Measurements from ENCODE around the gene GRID2IP. TPM values are rescaled to one million over a fixed set of nuclear protein-coding genes. Genes with fewer than 3 reads are reported as not detected.

The GRID2IP gene
- total and polyA plus RNA-seq, 10 of the 15 experiments (the other 5 are each of a cell fraction or from before 2014, with no cell fraction given), result not detected

DNA sequence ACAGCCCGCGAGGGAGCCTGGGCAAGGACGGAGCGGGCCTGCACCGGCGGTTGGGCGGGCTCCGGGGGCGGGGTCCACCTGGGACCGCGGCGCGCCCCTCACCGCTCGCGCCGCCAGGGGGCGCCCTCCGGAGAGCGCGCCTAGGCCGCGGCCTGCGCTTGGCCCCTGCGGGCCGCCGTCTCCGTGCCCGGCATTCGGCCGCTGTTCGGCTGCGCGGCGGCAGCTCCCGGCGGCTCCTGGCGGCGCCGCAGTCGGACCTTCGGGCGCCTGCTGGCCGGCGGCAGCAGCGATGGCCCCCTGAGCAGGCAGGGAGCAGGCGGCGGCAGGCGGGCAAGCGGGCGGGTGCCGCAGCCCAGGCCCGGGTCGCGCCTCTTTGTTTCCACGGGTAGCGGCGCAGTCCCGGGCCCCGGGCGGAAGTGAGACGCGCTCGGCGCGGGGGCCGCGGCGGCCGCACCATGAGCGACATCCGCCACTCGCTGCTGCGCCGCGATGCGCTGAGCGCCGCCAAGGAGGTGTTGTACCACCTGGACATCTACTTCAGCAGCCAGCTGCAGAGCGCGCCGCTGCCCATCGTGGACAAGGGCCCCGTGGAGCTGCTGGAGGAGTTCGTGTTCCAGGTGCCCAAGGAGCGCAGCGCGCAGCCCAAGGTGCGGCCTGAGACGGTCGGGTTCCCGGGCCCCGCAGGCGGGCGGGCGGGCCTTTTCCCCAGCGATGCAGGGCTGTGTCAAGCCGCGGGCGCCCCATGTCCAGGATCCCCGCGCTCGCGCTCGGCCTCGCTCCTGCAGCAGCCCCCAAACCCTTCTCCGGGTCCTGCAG, 38.8 kb upstream of the GRID2IP start, which contains the start of gene INTS15 (continued):
- TF ChIP-seq, protein P1, sequence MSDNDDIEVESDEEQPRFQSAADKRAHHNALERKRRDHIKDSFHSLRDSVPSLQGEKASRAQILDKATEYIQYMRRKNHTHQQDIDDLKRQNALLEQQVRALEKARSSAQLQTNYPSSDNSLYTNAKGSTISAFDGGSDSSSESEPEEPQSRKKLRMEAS (IDR thresholded peaks at IDR 0.05; ENCODE audit: low read depth, low read length), result peak; percentile 51; the same call in 1 of the 2 replicates
- TF ChIP-seq BHLHE40 (IDR thresholded peaks at IDR 0.05; ENCODE audit: borderline replicate concordance in 1 of 2, low read depth in 2 of 2, low read length in 1 of 2), result peak; percentile 51 to 84; a peak in 3 of 4 replicates
- no peak for TF ChIP-seq IKZF2 (IDR thresholded peaks at IDR 0.05)
- no peak for TF ChIP-seq HDGF (IDR thresholded peaks at IDR 0.05)
- TF ChIP-seq CREB1 (IDR thresholded peaks at IDR 0.05; ENCODE audit: low read depth), result peak; percentile 18; the same call in 1 of the 2 replicates
- no peak for TF ChIP-seq IRF4 (IDR thresholded peaks at IDR 0.05; ENCODE audit: low read depth, low read length)
- no peak for TF ChIP-seq EZH2 (IDR thresholded peaks at IDR 0.05; ENCODE audit: borderline replicate concordance, control insufficient read depth, low read depth, low read length)
- TF ChIP-seq NFXL1 (IDR thresholded peaks at IDR 0.05; ENCODE audit: borderline replicate concordance), result no peak; the same call in 1 of the 2 replicates
- peak; percentile 77 for TF ChIP-seq ZSCAN29 (IDR thresholded peaks at IDR 0.05)
- peak; percentile 97 for TF ChIP-seq TAF1 (IDR thresholded peaks at IDR 0.05; ENCODE audit: borderline replicate concordance, low read depth, low read length)
- TF ChIP-seq GATAD2B (conservative IDR thresholded peaks at IDR 0.05; ENCODE audit: low read depth), result peak; percentile 99
- TF ChIP-seq ZNF384 (IDR thresholded peaks at IDR 0.05; ENCODE audit: borderline replicate concordance, low read depth, low read length), result no peak
- no peak for TF ChIP-seq NR2C2 (IDR thresholded peaks at IDR 0.05; ENCODE audit: borderline replicate concordance, control insufficient read depth, insufficient read length, low read depth)
- no peak for TF ChIP-seq CBFB (IDR thresholded peaks at IDR 0.05; ENCODE audit: low read depth)
- TF ChIP-seq PML (IDR thresholded peaks at IDR 0.05; ENCODE audit: low read length), result peak; percentile 32; the same call in 1 of the 2 replicates
- TF ChIP-seq ZNF217 (IDR thresholded peaks at IDR 0.05), result peak; percentile 88
- TF ChIP-seq TCF12 (IDR thresholded peaks at IDR 0.05; ENCODE audit: low read depth, low read length), result peak; percentile 56
- peak; percentile 94 for TF ChIP-seq DPF2 (IDR thresholded peaks at IDR 0.05)
- no peak for TF ChIP-seq SMAD5 (IDR thresholded peaks at IDR 0.05; ENCODE audit: low read depth)
- TF ChIP-seq, protein P2, sequence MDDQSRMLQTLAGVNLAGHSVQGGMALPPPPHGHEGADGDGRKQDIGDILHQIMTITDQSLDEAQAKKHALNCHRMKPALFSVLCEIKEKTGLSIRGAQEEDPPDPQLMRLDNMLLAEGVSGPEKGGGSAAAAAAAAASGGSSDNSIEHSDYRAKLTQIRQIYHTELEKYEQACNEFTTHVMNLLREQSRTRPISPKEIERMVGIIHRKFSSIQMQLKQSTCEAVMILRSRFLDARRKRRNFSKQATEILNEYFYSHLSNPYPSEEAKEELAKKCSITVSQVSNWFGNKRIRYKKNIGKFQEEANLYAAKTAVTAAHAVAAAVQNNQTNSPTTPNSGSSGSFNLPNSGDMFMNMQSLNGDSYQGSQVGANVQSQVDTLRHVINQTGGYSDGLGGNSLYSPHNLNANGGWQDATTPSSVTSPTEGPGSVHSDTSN (IDR thresholded peaks at IDR 0.05; ENCODE audit: insufficient replicate concordance, low read depth, low read length), result peak; percentile 9
- TF ChIP-seq, protein P3, sequence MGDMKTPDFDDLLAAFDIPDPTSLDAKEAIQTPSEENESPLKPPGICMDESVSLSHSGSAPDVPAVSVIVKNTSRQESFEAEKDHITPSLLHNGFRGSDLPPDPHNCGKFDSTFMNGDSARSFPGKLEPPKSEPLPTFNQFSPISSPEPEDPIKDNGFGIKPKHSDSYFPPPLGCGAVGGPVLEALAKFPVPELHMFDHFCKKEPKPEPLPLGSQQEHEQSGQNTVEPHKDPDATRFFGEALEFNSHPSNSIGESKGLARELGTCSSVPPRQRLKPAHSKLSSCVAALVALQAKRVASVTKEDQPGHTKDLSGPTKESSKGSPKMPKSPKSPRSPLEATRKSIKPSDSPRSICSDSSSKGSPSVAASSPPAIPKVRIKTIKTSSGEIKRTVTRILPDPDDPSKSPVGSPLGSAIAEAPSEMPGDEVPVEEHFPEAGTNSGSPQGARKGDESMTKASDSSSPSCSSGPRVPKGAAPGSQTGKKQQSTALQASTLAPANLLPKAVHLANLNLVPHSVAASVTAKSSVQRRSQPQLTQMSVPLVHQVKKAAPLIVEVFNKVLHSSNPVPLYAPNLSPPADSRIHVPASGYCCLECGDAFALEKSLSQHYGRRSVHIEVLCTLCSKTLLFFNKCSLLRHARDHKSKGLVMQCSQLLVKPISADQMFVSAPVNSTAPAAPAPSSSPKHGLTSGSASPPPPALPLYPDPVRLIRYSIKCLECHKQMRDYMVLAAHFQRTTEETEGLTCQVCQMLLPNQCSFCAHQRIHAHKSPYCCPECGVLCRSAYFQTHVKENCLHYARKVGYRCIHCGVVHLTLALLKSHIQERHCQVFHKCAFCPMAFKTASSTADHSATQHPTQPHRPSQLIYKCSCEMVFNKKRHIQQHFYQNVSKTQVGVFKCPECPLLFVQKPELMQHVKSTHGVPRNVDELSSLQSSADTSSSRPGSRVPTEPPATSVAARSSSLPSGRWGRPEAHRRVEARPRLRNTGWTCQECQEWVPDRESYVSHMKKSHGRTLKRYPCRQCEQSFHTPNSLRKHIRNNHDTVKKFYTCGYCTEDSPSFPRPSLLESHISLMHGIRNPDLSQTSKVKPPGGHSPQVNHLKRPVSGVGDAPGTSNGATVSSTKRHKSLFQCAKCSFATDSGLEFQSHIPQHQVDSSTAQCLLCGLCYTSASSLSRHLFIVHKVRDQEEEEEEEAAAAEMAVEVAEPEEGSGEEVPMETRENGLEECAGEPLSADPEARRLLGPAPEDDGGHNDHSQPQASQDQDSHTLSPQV (IDR thresholded peaks at IDR 0.05), result peak; percentile 76; the same call in 1 of the 2 replicates
- TF ChIP-seq, protein P4, sequence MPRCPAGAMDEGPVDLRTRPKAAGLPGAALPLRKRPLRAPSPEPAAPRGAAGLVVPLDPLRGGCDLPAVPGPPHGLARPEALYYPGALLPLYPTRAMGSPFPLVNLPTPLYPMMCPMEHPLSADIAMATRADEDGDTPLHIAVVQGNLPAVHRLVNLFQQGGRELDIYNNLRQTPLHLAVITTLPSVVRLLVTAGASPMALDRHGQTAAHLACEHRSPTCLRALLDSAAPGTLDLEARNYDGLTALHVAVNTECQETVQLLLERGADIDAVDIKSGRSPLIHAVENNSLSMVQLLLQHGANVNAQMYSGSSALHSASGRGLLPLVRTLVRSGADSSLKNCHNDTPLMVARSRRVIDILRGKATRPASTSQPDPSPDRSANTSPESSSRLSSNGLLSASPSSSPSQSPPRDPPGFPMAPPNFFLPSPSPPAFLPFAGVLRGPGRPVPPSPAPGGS (IDR thresholded peaks at IDR 0.05; ENCODE audit: borderline replicate concordance, insufficient read depth, low read depth, low read length, poor library complexity, severe bottlenecking), result peak; percentile 6

Data from GM12878 (cell line).